Neural cell (in vitro differentiated cells): ENCODE data around the gene TOX2. TPM values are rescaled to one million over a fixed set of nuclear protein-coding genes. Genes with fewer than 3 reads are reported as not detected.

Source experiments
- H2AFZ ChIP-seq: fragments of 200-600, 300-800 bp; sonication (generic), shearing (Covaris generic); 2 replicates; pipeline ENCODE4 v1.6.0; 2014; ENCODE audit warnings: low read depth, mild to moderate bottlenecking, antibody characterized with exemption, low read length, moderate library complexity
- H3F3A ChIP-seq: fragments of 200-600 bp; shearing (Covaris generic); 2 replicates; pipeline ENCODE4 v1.6.1; 2016; ENCODE audit warnings: mild to moderate bottlenecking, moderate library complexity, mixed read lengths, antibody characterized with exemption, low read length; ENCODE audit not compliant: insufficient read depth, poor library complexity, severe bottlenecking
- H3K27ac ChIP-seq: fragments of 200-600, 300-800 bp; sonication (generic), shearing (Covaris generic); 2 replicates; pipeline ENCODE4 v1.5.1; 2014; ENCODE audit warnings: mild to moderate bottlenecking, low read length, moderate library complexity
- H3K27me3 ChIP-seq: fragments of 300-800, 200-600 bp; sonication (generic), shearing (Covaris generic); 2 replicates; pipeline ENCODE4 v1.6.0; 2014; ENCODE audit warnings: mild to moderate bottlenecking, low read depth, low read length, moderate library complexity; ENCODE audit not compliant: insufficient read depth
- H3K36me3 ChIP-seq: fragments of 300-800, 200-600 bp; sonication (generic), shearing (Covaris generic); 2 replicates; pipeline ENCODE4 v1.5.1; 2014; ENCODE audit warnings: mild to moderate bottlenecking, antibody characterized with exemption, low read length, moderate library complexity; ENCODE audit not compliant: insufficient read depth
- H3K4me2 ChIP-seq: fragments of 300-800, 200-600 bp; sonication (generic), shearing (Covaris generic); 2 replicates; pipeline ENCODE4 v1.6.0; 2014; ENCODE audit warnings: mild to moderate bottlenecking, low read length
- H3K4me3 ChIP-seq: fragments of 300-800, 200-600 bp; sonication (generic), shearing (Covaris generic); 2 replicates; pipeline ENCODE4 v1.5.1; 2014; ENCODE audit warnings: mild to moderate bottlenecking, low read length, moderate library complexity
- H3K79me2 ChIP-seq: fragments of 200-600 bp; shearing (Covaris generic); replicated peaks from 2 replicates; pipeline ENCODE4 v1.6.0; 2014; ENCODE audit warnings: mild to moderate bottlenecking, low read length, moderate library complexity; ENCODE audit not compliant: insufficient read depth
- H3K9ac ChIP-seq: fragments of 300-800, 200-600 bp; sonication (generic), shearing (Covaris generic); 2 replicates; pipeline ENCODE4 v1.6.1; 2016; ENCODE audit warnings: mild to moderate bottlenecking, low read length, mixed read lengths
- H3K9me2 ChIP-seq: fragments of 200-600 bp; shearing (Covaris generic); 2 replicates; pipeline ENCODE4 v1.6.1; 2016; ENCODE audit warnings: mild to moderate bottlenecking, low read length, mixed read lengths; ENCODE audit not compliant: insufficient read depth
- H3K9me3 ChIP-seq: fragments of 200-600, 300-800 bp; sonication (generic), shearing (Covaris generic); 2 replicates; pipeline ENCODE4 v1.6.1; 2016; ENCODE audit warnings: mild to moderate bottlenecking, mixed run types, low read length, moderate library complexity, mixed read lengths
- H4K20me1 ChIP-seq: fragments of 200-600 bp; shearing (Covaris generic); 2 replicates; pipeline ENCODE4 v1.6.1; 2016; ENCODE audit warnings: mild to moderate bottlenecking, mixed run types; ENCODE audit not compliant: insufficient read depth
- EP300 ChIP-seq: fragments of 450-650 bp; conservative IDR thresholded peaks from 2 replicates; pipeline ENCODE4 v1.6.1; 2014; ENCODE audit warnings: antibody characterized with exemption, mild to moderate bottlenecking, moderate library complexity; ENCODE audit not compliant: poor library complexity, severe bottlenecking
- MXI1 ChIP-seq: fragments of 450-650 bp; conservative IDR thresholded peaks from 2 replicates; pipeline ENCODE4 v1.6.1; 2014; ENCODE audit warnings: antibody characterized with exemption, mild to moderate bottlenecking; ENCODE audit not compliant: poor library complexity, severe bottlenecking
- POLR2AphosphoS5 ChIP-seq: IDR thresholded peaks from 2 replicates; pipeline ENCODE4 v1.6.1; 2012
- RAD21 ChIP-seq: fragments of 450-650 bp; conservative IDR thresholded peaks from 2 replicates; pipeline ENCODE4 v1.6.1; 2014; ENCODE audit warnings: antibody characterized with exemption, mild to moderate bottlenecking, moderate library complexity
- REST ChIP-seq: IDR thresholded peaks from 2 replicates; pipeline ENCODE4 v1.6.1; 2012; ENCODE audit warnings: borderline replicate concordance
- SMC3 ChIP-seq: fragments of 450-650 bp; conservative IDR thresholded peaks from 2 replicates; pipeline ENCODE4 v1.6.1; 2014; ENCODE audit warnings: antibody characterized with exemption, mild to moderate bottlenecking, moderate library complexity; ENCODE audit not compliant: poor library complexity
- TAF1 ChIP-seq: IDR thresholded peaks from 2 replicates; pipeline ENCODE4 v1.6.1; 2012; ENCODE audit warnings: low read depth
- polyA plus RNA-seq: library from polyadenylated mRNA; depleted of rRNA; stranded (reverse); fragments of >200 nt; gene quantifications from 2 replicates; pipeline ENCODE4 v1.2.3, GENCODE V29; 2014
- TF ChIP-seq, protein P1 (sequence below): fragments of 450-650 bp; IDR thresholded peaks from 2 replicates; pipeline ENCODE4 v1.5.1; 2014; ENCODE audit warnings: antibody characterized with exemption, mild to moderate bottlenecking, moderate library complexity; ENCODE audit not compliant: poor library complexity, severe bottlenecking

The TOX2 gene
- polyA plus RNA-seq, 1 donor from 2014 or later = 0.89 TPM

GRCh38 chr20:44021900-44022299, 107.2 kb downstream of the TOX2 start:
- TF ChIP-seq, protein P1, sequence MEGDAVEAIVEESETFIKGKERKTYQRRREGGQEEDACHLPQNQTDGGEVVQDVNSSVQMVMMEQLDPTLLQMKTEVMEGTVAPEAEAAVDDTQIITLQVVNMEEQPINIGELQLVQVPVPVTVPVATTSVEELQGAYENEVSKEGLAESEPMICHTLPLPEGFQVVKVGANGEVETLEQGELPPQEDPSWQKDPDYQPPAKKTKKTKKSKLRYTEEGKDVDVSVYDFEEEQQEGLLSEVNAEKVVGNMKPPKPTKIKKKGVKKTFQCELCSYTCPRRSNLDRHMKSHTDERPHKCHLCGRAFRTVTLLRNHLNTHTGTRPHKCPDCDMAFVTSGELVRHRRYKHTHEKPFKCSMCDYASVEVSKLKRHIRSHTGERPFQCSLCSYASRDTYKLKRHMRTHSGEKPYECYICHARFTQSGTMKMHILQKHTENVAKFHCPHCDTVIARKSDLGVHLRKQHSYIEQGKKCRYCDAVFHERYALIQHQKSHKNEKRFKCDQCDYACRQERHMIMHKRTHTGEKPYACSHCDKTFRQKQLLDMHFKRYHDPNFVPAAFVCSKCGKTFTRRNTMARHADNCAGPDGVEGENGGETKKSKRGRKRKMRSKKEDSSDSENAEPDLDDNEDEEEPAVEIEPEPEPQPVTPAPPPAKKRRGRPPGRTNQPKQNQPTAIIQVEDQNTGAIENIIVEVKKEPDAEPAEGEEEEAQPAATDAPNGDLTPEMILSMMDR = no peak
- no peak for TF ChIP-seq EP300
- no peak for TF ChIP-seq POLR2AphosphoS5
- TF ChIP-seq SMC3 = no peak
- no peaks in the 10 kb centered on the region for H4K20me1 ChIP-seq

GRCh38 chr20:44022464-44022863, 107.8 kb downstream of the TOX2 start:
- no peak overlapping the region for H2AFZ ChIP-seq
- TF ChIP-seq TAF1 (no peak), REST (no peak), RAD21 (no peak), MXI1 (no peak), SMC3 (no peak), POLR2AphosphoS5 (no peak), EP300 (peak; percentile 14)
- TF ChIP-seq, protein P1 = no peak
- no peaks in the 10 kb centered on the region for H3K9me2 ChIP-seq
- H3K4me3 ChIP-seq = no peak overlapping the region
- H3K36me3 ChIP-seq = no peaks in the 10 kb centered on the region
- peak overlapping the region; percentile 19 for H3K27ac ChIP-seq
- no peaks in the 10 kb centered on the region for H3K9me3 ChIP-seq
- no peak overlapping the region for H3K9ac ChIP-seq
- no peak overlapping the region for H3K4me2 ChIP-seq
- no peaks in the 10 kb centered on the region for H3F3A ChIP-seq
- H4K20me1 ChIP-seq = no peaks in the 10 kb centered on the region
- no peaks in the 10 kb centered on the region for H3K27me3 ChIP-seq
- H3K79me2 ChIP-seq = no peaks in the 10 kb centered on the region

More at GRCh38 chr20:44021900-44022299, 107.2 kb downstream of the TOX2 start:
- Histone ChIP-seq H3K79me2 (no peaks in the 10 kb centered on the region), H3K4me2 (no peak overlapping the region), H3K36me3 (no peaks in the 10 kb centered on the region), H3K9ac (no peak overlapping the region), H2AFZ (no peak overlapping the region), H3K4me3 (no peak overlapping the region), H3K27me3 (no peaks in the 10 kb centered on the region), H3K27ac (no peak overlapping the region), H3K9me2 (no peaks in the 10 kb centered on the region), H3F3A (no peaks in the 10 kb centered on the region), H3K9me3 (no peaks in the 10 kb centered on the region)
